CD4-positive, alpha-beta T cell (primary cell): ENCODE measurements around the gene HIVEP1. TPM values are rescaled to one million over a fixed set of nuclear protein-coding genes. Genes with fewer than 3 reads are reported as not detected.

Experiments used
- ATAC-seq: fragments of 200-7000 bp; cut with Tn5 transposase; one replicate; pipeline ENCODE4 v1.10.0; 2022; ENCODE audit warnings: mild to moderate bottlenecking; ENCODE audit not compliant: poor library complexity
- CTCF ChIA-PET: fragments of 350-600 bp; sonication (Branson Sonifier 250); formaldehyde crosslinking; loops from one replicate; lab custom pipeline; 2021; ENCODE audit warnings: antibody characterized with exemption, inconsistent platforms; lab: Charles Lee
- POLR2A ChIA-PET: fragments of 350-600 bp; sonication (Branson Sonifier 250); formaldehyde crosslinking; loops from one replicate; lab custom pipeline; 2021; ENCODE audit warnings: antibody characterized with exemption, inconsistent platforms; lab: Charles Lee
- DNase-seq, 14 experiments: peaks; one replicate each; pipeline ENCODE4 v3.0.0-alpha.2; 2013 to 2020; ENCODE audit warnings: mixed read lengths in 2 of 14
- H3K27ac ChIP-seq, 2 donors: one replicate each; pipeline versions ENCODE4 v1.5.1 to v1.7.0; 2013; ENCODE audit warnings: low read length in 2 of 2, low read depth in 1 of 2, mild to moderate bottlenecking in 1 of 2
- H3K27me3 ChIP-seq, 2 experiments: 1 replicate in 1 of 2; 2 replicates in 1 of 2; pipeline versions ENCODE4 v1.6.1 to v1.7.0; 2013; ENCODE audit warnings: low read length in 2 of 2, control low read depth in 1 of 2, mild to moderate bottlenecking in 1 of 2, moderate library complexity in 1 of 2; ENCODE audit not compliant: insufficient read depth in 2 of 2, control insufficient read depth in 1 of 2
- H3K36me3 ChIP-seq: one replicate; pipeline ENCODE4 v1.6.1; 2013; ENCODE audit warnings: low read length, control low read depth; ENCODE audit not compliant: insufficient read depth
- H3K4me1 ChIP-seq: one replicate; pipeline ENCODE4 v1.6.1; 2013; ENCODE audit warnings: low read length, control low read depth; ENCODE audit not compliant: insufficient read depth
- H3K4me3 ChIP-seq: one replicate; pipeline ENCODE4 v1.5.1; 2013; ENCODE audit warnings: mild to moderate bottlenecking, low read length, moderate library complexity
- H3K9me3 ChIP-seq, 2 experiments: 1 replicate in 1 of 2; 2 replicates in 1 of 2; pipeline versions ENCODE4 v1.6.1 to v1.7.0; 2013; ENCODE audit warnings: low read length in 2 of 2, mild to moderate bottlenecking in 2 of 2, control low read depth in 1 of 2, moderate library complexity in 1 of 2; ENCODE audit not compliant: control insufficient read depth in 1 of 2, insufficient read depth in 1 of 2
- H3K27ac Mint-ChIP-seq: one replicate; pipeline ENCODE4 v1.8.0; 2020; ENCODE audit warnings: mixed read lengths
- H3K27me3 Mint-ChIP-seq: one replicate; pipeline ENCODE4 v1.8.0; 2021; ENCODE audit warnings: mixed read lengths
- H3K36me3 Mint-ChIP-seq: one replicate; pipeline ENCODE4 v1.8.0; 2021; ENCODE audit warnings: low read depth, mixed read lengths
- H3K4me1 Mint-ChIP-seq: one replicate; pipeline ENCODE4 v1.8.0; 2021; ENCODE audit warnings: low read depth, mixed read lengths
- H3K4me3 Mint-ChIP-seq: one replicate; pipeline ENCODE4 v1.8.0; 2020; ENCODE audit warnings: mild to moderate bottlenecking, mixed read lengths
- H3K9me3 Mint-ChIP-seq: one replicate; pipeline ENCODE4 v1.8.0; 2020; ENCODE audit warnings: mixed read lengths
- intact Hi-C, 2 experiments: fragments of 100-400 bp; cut with DNase I in 1 of 2; cut with micrococcal nuclease in 1 of 2; formaldehyde crosslinking; loops; one replicate each; pipeline versions ENCODE4 v1.15.1 to v1.9.0; 2023 to 2025; cut with DNase I, micrococcal nuclease
- total RNA-seq, 174 experiments: library from RNA in 2 of 174; stranded (reverse) in 2 of 174; gene quantifications; one replicate each; pipeline ENCODE4 v1.2.3 and lab custom pipeline; 2021 to 2026
- TF ChIP-seq, protein P1 (sequence below): fragments of 200-600 bp; IDR thresholded peaks from one replicate; pipeline ENCODE4 v1.8.0; 2022; ENCODE audit warnings: antibody characterized with exemption, mild to moderate bottlenecking

The HIVEP1 gene
- total RNA-seq, 2 experiments from 2014 or later, result 76.3 to 78.8 TPM

- Histone ChIP-seq H3K4me3 (no peak overlapping the region), H3K4me1 (peaks cover 6% of the 10 kb centered on the region), H3K9me3 (no peaks in the 10 kb centered on the region), H3K27ac (no peak overlapping the region), H3K36me3 (peaks cover 11% of the 10 kb centered on the region), H3K27me3 (no peaks in the 10 kb centered on the region)
- TF ChIP-seq, protein P1, sequence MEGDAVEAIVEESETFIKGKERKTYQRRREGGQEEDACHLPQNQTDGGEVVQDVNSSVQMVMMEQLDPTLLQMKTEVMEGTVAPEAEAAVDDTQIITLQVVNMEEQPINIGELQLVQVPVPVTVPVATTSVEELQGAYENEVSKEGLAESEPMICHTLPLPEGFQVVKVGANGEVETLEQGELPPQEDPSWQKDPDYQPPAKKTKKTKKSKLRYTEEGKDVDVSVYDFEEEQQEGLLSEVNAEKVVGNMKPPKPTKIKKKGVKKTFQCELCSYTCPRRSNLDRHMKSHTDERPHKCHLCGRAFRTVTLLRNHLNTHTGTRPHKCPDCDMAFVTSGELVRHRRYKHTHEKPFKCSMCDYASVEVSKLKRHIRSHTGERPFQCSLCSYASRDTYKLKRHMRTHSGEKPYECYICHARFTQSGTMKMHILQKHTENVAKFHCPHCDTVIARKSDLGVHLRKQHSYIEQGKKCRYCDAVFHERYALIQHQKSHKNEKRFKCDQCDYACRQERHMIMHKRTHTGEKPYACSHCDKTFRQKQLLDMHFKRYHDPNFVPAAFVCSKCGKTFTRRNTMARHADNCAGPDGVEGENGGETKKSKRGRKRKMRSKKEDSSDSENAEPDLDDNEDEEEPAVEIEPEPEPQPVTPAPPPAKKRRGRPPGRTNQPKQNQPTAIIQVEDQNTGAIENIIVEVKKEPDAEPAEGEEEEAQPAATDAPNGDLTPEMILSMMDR, result no peak
- no peaks in the 10 kb centered on the region for H3K9me3 Mint-ChIP-seq
- intact Hi-C loops, result loop anchor here in 1 of 2 experiments (10.0 kb wide), 1 partner anchor 257 kb away; no protein-coding TSS in a partner anchor
- no peak for DNase-seq
- ATAC-seq, result no peak
- ChIA-PET POLR2A (no interaction called here), CTCF (interaction anchor here (1.2 kb wide), 1 partner anchor 8 kb away, joined by 4 read pairs; no protein-coding TSS in a partner anchor)
- H3K27ac Mint-ChIP-seq, result no peak overlapping the region
- H3K4me3 Mint-ChIP-seq, result no peak overlapping the region
- peaks cover 7% of the 10 kb centered on the region for H3K36me3 Mint-ChIP-seq
- H3K27me3 Mint-ChIP-seq, result no peaks in the 10 kb centered on the region
- H3K4me1 Mint-ChIP-seq, result peaks cover 76% of the 10 kb centered on the region
Measured at GRCh38 chr6:12081771-12082170, 69.7 kb downstream of the HIVEP1 start.

DNA sequence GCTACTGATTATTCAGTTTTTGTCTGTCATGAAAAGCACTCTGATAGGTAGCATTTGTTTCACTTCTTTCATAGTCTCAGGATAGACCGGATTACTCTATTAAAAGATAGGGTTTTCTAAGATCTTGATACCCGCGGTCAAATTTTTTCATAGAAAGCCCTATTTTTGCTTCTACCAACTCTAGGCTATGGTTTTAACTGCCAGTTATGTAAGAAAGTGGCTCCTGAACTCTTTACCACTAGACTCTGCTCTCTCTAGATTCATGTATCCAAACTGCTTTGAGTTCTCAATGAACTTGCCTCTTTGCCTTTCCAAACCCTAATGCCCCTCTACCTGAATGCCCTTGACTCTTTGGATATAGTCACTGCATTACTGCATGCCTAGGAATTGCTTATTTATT, 70.3 kb downstream of the HIVEP1 start:
- Mint-ChIP-seq H3K27me3 (no peaks in the 10 kb centered on the region), H3K36me3 (peaks cover 7% of the 10 kb centered on the region), H3K9me3 (no peaks in the 10 kb centered on the region), H3K27ac (no peak overlapping the region), H3K4me1 (peaks cover 71% of the 10 kb centered on the region), H3K4me3 (no peak overlapping the region)
- Histone ChIP-seq H3K36me3 (peaks cover 5% of the 10 kb centered on the region), H3K4me1 (peaks cover 6% of the 10 kb centered on the region), H3K27me3 (no peaks in the 10 kb centered on the region), H3K27ac (no peak overlapping the region), H3K4me3 (no peak overlapping the region), H3K9me3 (no peaks in the 10 kb centered on the region)
- DNase-seq (no peak), ATAC-seq (no peak)
- ChIA-PET POLR2A (no interaction called here), CTCF (no interaction called here)
- TF ChIP-seq, protein P1, result no peak
- intact Hi-C loops, result loop anchor here in 1 of 2 experiments (10.0 kb wide), 1 partner anchor 258 kb away; no protein-coding TSS in a partner anchor

DNA sequence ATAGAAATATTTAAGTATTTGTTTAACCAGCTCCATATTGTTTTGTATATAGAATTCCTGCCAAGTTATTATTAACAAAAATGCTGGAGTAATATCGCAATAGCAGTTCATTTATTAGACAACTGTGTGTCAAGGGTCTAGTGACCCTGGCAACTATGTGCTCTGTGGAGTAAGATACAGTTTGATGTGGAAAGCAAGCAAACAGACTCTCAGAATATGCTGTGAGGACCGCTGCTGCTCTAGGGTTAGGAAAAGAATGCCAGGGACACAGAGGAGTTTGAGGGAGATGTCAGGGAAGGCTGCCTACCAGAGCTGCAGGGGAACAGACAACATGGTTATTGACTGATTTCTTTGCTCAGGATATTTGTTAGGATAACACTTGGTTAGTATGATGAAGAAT, 71.2 kb downstream of the HIVEP1 start:
- H3K4me3 Mint-ChIP-seq, result no peak overlapping the region
- no peak overlapping the region for H3K27ac Mint-ChIP-seq

More for the DNA sequence above, 71.2 kb downstream of the HIVEP1 start:
- intact Hi-C loops, result loop anchor here in 1 of 2 experiments (10.0 kb wide), 1 partner anchor 259 kb away; no protein-coding TSS in a partner anchor
- Histone ChIP-seq H3K4me3 (no peak overlapping the region), H3K27me3 (no peaks in the 10 kb centered on the region), H3K4me1 (peaks cover 6% of the 10 kb centered on the region), H3K27ac (no peak overlapping the region), H3K36me3 (no peaks in the 10 kb centered on the region), H3K9me3 (no peaks in the 10 kb centered on the region)
- peaks cover under 1% of the 10 kb centered on the region for H3K36me3 Mint-ChIP-seq
- no peak for ATAC-seq
- ChIA-PET POLR2A (no interaction called here), CTCF (interaction anchor here (1.6 kb wide), 1 partner anchor 10 kb away, joined by 3 read pairs; no protein-coding TSS in a partner anchor)
- peaks cover 61% of the 10 kb centered on the region for H3K4me1 Mint-ChIP-seq
- TF ChIP-seq, protein P1, result no peak
- H3K9me3 Mint-ChIP-seq, result no peaks in the 10 kb centered on the region
- no peaks in the 10 kb centered on the region for H3K27me3 Mint-ChIP-seq
- no peak for DNase-seq
